Lung (tissue), 12 donors: Measurements from ENCODE around the gene MSANTD3. TPM values are rescaled to one million over a fixed set of nuclear protein-coding genes. Genes with fewer than 3 reads are reported as not detected.

Experiments
- ATAC-seq: fragments of 200-7000 bp; cut with Tn5 transposase; one replicate; pipeline ENCODE4 v1.9.1; 2020; ENCODE audit warnings: moderate number of reproducible peaks; ENCODE audit not compliant: insufficient read depth, low FRiP score
- DNase-seq, 3 donors: peaks; one replicate each; pipeline ENCODE4 v3.0.0-alpha.2; 2013 to 2017
- H3K27ac ChIP-seq, 2 donors: one replicate each; pipeline ENCODE4 v1.5.1; 2013; ENCODE audit warnings: mild to moderate bottlenecking in 2 of 2, moderate library complexity in 2 of 2, control low read depth in 1 of 2, inconsistent platforms in 1 of 2, low read depth in 1 of 2, low read length in 1 of 2
- H3K27me3 ChIP-seq, 3 donors: one replicate each; pipeline ENCODE4 v1.5.1; 2013; ENCODE audit warnings: low read length in 2 of 3; ENCODE audit not compliant: control insufficient read depth in 3 of 3, insufficient read depth in 3 of 3
- H3K36me3 ChIP-seq, 4 donors: one replicate each; pipeline ENCODE4 v1.5.1; 2013; ENCODE audit warnings: low read length in 4 of 4, mild to moderate bottlenecking in 1 of 4, moderate library complexity in 1 of 4; ENCODE audit not compliant: control insufficient read depth in 4 of 4, insufficient read depth in 4 of 4
- H3K4me1 ChIP-seq, 5 donors: one replicate each; pipeline ENCODE4 v1.5.1; 2013; ENCODE audit warnings: low read length in 5 of 5, mild to moderate bottlenecking in 2 of 5, moderate library complexity in 1 of 5; ENCODE audit not compliant: control insufficient read depth in 5 of 5, insufficient read depth in 5 of 5
- H3K4me3 ChIP-seq: one replicate; pipeline ENCODE4 v1.5.1; 2013; ENCODE audit warnings: mild to moderate bottlenecking, control low read depth, moderate library complexity
- H3K9ac ChIP-seq, 2 donors: one replicate each; pipeline ENCODE4 v1.5.1; 2013; ENCODE audit warnings: low read length in 2 of 2, control low read depth in 1 of 2; ENCODE audit not compliant: insufficient read depth in 1 of 2
- H3K9me3 ChIP-seq, 4 donors: one replicate each; pipeline ENCODE4 v1.5.1; 2013; ENCODE audit warnings: low read length in 3 of 4, mild to moderate bottlenecking in 1 of 4, moderate library complexity in 1 of 4; ENCODE audit not compliant: control insufficient read depth in 4 of 4, insufficient read depth in 3 of 4
- WGBS, 2 donors: extraction: QIAGEN DNeasy Blood & Tissue Kit; methylation state at CpG; one replicate each; pipeline ENCODE4 v1.1.7; 2013; 5-methylcytosine and 5-hydroxymethylcytosine counted together
- polyA plus RNA-seq, 2 donors: library from polyadenylated mRNA; stranded (reverse); fragments of 200-250 nt; gene quantifications; one replicate each; pipeline ENCODE4 v1.2.1, GENCODE V29; 2013
- total RNA-seq, 2 donors: library from RNA; depleted of rRNA in 1 of 2; stranded (reverse); fragments of >200 nt in 1 of 2; gene quantifications; one replicate each; pipeline ENCODE4 v1.2.1, GENCODE V29; 2014 to 2021
- TF ChIP-seq, protein P1 (sequence below): IDR thresholded peaks from 2 replicates; pipeline ENCODE4 v1.5.1; 2012; ENCODE audit warnings: mild to moderate bottlenecking; ENCODE audit errors: control extremely low read depth, extremely low read depth
- donor health status: control.
- donor health status: control.
- donor health status: Bipolar disorder and iron deficiency.
- donor health status: healthy.
- donor health status: DM: yes; HTN: yes; CAD: no.

MSANTD3 gene
- total and polyA plus RNA-seq, 4 donors = 17.5 to 23.8 (median 17.8) TPM

- DNase-seq (no peak), ATAC-seq (no peak)
- TF ChIP-seq, protein P1, sequence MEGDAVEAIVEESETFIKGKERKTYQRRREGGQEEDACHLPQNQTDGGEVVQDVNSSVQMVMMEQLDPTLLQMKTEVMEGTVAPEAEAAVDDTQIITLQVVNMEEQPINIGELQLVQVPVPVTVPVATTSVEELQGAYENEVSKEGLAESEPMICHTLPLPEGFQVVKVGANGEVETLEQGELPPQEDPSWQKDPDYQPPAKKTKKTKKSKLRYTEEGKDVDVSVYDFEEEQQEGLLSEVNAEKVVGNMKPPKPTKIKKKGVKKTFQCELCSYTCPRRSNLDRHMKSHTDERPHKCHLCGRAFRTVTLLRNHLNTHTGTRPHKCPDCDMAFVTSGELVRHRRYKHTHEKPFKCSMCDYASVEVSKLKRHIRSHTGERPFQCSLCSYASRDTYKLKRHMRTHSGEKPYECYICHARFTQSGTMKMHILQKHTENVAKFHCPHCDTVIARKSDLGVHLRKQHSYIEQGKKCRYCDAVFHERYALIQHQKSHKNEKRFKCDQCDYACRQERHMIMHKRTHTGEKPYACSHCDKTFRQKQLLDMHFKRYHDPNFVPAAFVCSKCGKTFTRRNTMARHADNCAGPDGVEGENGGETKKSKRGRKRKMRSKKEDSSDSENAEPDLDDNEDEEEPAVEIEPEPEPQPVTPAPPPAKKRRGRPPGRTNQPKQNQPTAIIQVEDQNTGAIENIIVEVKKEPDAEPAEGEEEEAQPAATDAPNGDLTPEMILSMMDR = no peak
- no peaks in the 10 kb centered on the region for H3K36me3 ChIP-seq
- WGBS, 2 donors = 50 to 79% methylated on average over 1 of the region's 1 CpG
- H3K4me1 ChIP-seq = peaks cover 0 to 19% (median 11%) of the 10 kb centered on the region in 5 donors
- H3K27me3 ChIP-seq = no peaks in the 10 kb centered on the region
- peaks cover 0 to 1% (median 0%) of the 10 kb centered on the region in 4 donors for H3K9me3 ChIP-seq
- H3K4me3 ChIP-seq = no peak overlapping the region
- no peak overlapping the region for H3K27ac ChIP-seq
- H3K9ac ChIP-seq = peak overlapping the region in 1 of 2 donors; percentile 67
These were observed 1.2 kb upstream of the MSANTD3 start for GRCh38 chr9:100425758-100426157.

- H3K27ac ChIP-seq = peak overlapping the region in 1 of 2 donors; percentile 84
- ATAC-seq (no peak), DNase-seq (peak in 1 of 3 donors; percentile 61)
These were observed 784 bp upstream of the MSANTD3 start for GRCh38 chr9:100426189-100426529.

DNA sequence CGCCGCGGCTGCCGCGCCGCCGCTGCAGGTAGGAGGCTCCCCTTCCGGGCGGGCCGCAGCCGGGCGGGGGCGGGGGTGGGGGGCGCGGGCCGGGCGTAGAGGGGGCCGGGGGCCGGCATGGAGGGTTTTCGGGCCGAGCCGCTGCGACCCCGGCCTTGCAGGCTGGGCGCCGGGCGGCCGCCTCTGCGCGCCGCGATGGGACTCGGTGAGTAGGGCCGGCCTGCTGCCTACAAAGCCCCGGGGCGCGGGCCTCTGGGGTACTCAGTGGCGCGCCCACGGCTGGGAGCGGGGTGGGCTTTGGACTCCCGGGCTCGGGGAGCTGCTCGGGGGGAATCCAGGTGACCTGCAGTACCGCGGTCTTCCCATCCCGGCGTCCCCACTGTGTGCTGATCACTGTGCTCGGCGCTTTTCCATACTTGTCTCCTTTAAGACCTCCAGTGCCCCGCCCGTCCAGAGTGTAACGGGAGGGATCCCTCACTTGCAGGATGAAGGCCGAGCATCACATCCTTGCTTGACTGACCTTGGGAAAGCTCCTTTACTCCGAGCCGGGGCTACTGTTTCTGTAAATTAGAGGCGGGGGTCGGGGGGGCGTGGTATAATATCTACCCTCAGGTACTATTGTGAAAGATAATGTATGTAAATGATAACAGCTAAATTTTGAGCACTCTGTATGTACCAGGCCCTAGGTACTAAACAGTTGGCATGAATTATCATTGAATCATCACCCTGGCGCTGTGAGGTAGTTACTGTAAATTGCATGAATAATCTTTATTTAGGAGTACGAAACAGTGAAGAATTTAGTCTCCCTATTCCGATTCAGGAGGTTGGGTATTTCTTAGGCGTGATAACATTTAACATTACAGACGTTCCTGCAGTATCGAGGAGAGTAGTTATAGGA is 672 bp downstream of the MSANTD3 start:
- peak overlapping the region; percentile 91 to 93 for H3K27ac ChIP-seq
- H3K9me3 ChIP-seq = peaks cover 0 to 1% (median 0%) of the 10 kb centered on the region in 4 donors
- peak overlapping the region; percentile 75 for H3K4me3 ChIP-seq
- H3K36me3 ChIP-seq = no peaks in the 10 kb centered on the region
- 6 to 9% methylated on average over 44 to 63 of the region's 65 CpGs for WGBS, 2 donors
- H3K9ac ChIP-seq = peak overlapping the region; percentile 75 to 92
- DNase-seq (peak; percentile 56 to 67 (median 64)), ATAC-seq (peak; percentile 1)
- TF ChIP-seq, protein P1 = no peak
- peaks cover 0 to 19% (median 11%) of the 10 kb centered on the region in 5 donors for H3K4me1 ChIP-seq
- H3K27me3 ChIP-seq = no peaks in the 10 kb centered on the region

More at GRCh38 chr9:100426189-100426529, 784 bp upstream of the MSANTD3 start:
- no peak overlapping the region for H3K4me3 ChIP-seq
- TF ChIP-seq, protein P1 = no peak
- H3K27me3 ChIP-seq = no peaks in the 10 kb centered on the region
- 35 to 37% methylated on average over 7 of the region's 7 CpGs for WGBS, 2 donors
- H3K9ac ChIP-seq = peak overlapping the region; percentile 67 to 87
- H3K9me3 ChIP-seq = peaks cover 0 to 1% (median 0%) of the 10 kb centered on the region in 4 donors
- H3K36me3 ChIP-seq = no peaks in the 10 kb centered on the region
- H3K4me1 ChIP-seq = peaks cover 0 to 19% (median 11%) of the 10 kb centered on the region in 5 donors
